Femur (tissue), 1 donor: ENCODE results near the gene BCL2A1.
"Not testable (repeated sequence)": the region's sequence is repeated elsewhere in the genome, so short reads cannot be mapped to it uniquely, and the experiment has no call there.

Source experiments
- DNase-seq: peaks from one replicate; pipeline ENCODE4 v3.0.0-alpha.2; 2017

Gene BCL2A1

GRCh38 chr15:79919749-79920511 lies 51.1 kb downstream of the BCL2A1 start:
- DNase-seq: no peak

GRCh38 chr15:79919090-79919748 lies 51.8 kb downstream of the BCL2A1 start:
- no peak for DNase-seq

DNA sequence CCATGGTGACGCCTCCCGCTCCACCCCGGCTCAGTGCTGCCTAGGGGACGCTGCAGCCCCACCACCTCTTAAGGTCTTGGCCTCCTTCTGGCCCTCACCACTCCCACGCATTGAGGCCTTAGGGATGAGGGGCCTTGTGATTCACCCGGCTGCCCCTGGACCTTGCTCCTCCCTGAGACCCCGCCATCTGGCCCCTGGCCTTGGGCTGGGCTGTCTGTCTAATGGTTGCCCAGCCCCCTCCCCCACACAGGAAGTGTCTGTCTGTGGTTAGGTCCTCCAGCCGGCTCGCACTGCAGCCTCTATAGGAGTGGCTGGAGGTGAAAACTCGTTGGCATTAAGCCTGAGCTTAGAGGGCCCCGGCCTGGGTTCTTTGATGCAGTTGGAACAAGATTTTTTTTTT lies 52.7 kb downstream of the BCL2A1 start:
- DNase-seq: no peak

GRCh38 chr15:79916502-79917132 lies 54.4 kb downstream of the BCL2A1 start:
- no peak for DNase-seq

DNA sequence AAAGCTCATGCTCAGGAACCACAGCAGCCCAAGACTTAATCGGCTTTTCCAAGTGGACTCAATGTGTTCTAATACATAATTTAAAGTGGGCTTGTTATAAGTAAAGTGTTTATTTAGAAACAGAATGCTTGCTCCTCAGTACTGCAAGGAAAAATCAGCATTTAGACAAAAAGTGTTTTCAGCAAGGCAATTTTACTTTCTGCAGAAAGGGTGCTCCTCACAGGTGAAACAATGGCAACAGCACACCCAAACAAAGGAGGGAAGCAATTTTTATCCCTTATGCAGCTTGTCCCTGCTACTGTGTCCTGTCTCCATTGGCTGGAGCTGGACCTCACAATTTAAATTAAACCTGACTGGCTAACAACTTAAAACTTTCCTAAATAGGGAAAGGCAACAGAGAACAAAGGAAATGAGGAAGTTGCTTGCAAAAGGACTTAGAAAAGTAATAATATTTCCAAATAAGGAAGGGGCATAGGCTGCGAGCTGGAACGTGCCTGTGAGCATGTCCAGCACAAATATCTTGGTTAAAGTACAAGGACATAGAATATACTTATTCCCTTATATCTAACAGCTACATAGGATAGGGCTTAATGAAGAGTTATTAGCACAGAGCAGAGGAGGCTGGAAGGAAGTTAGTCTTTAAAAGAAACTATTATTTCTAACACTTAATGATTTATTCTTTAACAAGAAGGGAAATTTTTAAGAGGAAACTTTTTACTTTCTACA lies 55.1 kb downstream of the BCL2A1 start:
- not testable (repeated sequence) for DNase-seq

DNA sequence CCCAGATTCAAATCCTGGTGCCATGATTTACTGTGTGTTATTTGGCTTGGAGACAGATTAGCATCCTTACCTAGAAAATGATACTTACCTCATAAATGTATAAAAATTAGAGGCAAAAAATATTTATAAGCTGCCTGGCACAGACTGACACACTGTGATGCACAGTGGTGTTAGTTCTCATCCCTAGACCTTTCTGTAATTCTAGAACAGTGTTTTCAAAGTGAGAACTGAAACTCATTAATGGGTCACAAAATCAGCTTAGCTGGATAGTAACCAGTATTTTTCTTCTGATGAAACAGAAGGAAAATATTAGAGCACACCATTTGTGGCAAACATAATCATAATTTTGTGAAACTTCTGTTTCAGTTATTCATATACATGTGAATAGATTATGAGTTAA lies 56.3 kb downstream of the BCL2A1 start:
- no peak for DNase-seq
